Cerebellar cortex (tissue), 1 donor: ENCODE results near the gene PTCRA.

Experiments
- DNase-seq: peaks from one replicate; pipeline ENCODE4 v3.0.0-alpha.2; 2015; ENCODE audit warnings: low spot score

PTCRA gene

DNA sequence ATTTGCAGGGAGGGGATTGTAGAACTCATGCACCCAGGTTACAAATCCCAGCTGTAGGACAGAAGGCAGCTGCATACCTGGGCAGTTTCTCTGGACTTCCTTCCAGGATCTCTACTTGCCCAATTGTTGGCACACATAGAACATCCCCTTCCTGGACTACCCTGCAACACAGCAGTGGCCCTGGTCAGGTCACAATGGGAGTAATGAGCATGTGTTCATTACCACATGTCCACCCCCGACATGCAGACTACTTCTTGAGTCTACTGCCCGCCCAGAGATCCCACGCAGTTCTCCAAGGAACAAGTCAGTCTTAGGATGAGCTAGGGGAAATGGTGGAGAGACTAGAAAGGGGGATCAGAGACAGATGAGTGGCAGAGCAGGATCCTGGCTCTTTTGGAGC, 58.1 kb downstream of the PTCRA start:
- DNase-seq = no peak

GRCh38 chr6:42974919-42975505, 59.2 kb downstream of the PTCRA start:
- DNase-seq = no peak
